ENCODE measurements around the gene MED26. TPM values are rescaled to one million over a fixed set of nuclear protein-coding genes. Genes with fewer than 3 reads are reported as not detected.

Gene MED26
- total and polyA plus RNA-seq, 2 experiments from 2014 or later, result 6.6 to 7.8 TPM

DNA sequence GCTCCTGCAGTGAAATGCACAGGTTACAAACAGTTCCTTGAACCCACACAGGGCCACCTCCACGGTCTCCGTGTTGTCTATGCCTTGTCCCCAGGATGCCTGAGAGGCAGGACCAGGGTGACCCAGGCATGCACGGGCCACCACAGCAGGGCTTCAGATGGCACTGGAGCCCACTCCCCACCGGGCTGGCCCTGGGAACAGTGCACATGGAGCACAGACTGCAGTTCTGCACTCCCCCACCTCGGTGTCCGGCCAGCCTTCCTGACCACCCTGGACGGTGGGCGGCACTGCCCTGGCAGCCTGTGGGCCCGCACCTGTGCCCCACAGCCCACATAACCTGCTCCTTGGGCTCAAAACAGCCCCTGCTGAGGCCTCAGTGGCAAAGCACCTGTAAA is 41.5 kb downstream of the MED26 start:
- H3K27me3 ChIP-seq, result no peaks in the 10 kb centered on the region
- 95% methylated on average over 9 of the region's 9 CpGs for WGBS (ENCODE audit: low lambda C conversion rate, missing lambda C conversion rate)
- no peaks in the 10 kb centered on the region for H3K9me3 ChIP-seq (ENCODE audit: low read depth)
- H3K9me2 ChIP-seq (replicated peaks; ENCODE audit: insufficient read depth), result no peaks in the 10 kb centered on the region
- H2AFZ ChIP-seq, result no peak overlapping the region
- TF ChIP-seq, protein P1, sequence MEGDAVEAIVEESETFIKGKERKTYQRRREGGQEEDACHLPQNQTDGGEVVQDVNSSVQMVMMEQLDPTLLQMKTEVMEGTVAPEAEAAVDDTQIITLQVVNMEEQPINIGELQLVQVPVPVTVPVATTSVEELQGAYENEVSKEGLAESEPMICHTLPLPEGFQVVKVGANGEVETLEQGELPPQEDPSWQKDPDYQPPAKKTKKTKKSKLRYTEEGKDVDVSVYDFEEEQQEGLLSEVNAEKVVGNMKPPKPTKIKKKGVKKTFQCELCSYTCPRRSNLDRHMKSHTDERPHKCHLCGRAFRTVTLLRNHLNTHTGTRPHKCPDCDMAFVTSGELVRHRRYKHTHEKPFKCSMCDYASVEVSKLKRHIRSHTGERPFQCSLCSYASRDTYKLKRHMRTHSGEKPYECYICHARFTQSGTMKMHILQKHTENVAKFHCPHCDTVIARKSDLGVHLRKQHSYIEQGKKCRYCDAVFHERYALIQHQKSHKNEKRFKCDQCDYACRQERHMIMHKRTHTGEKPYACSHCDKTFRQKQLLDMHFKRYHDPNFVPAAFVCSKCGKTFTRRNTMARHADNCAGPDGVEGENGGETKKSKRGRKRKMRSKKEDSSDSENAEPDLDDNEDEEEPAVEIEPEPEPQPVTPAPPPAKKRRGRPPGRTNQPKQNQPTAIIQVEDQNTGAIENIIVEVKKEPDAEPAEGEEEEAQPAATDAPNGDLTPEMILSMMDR (IDR thresholded peaks at IDR 0.05; ENCODE audit: poor library complexity), result no peak
- TF ChIP-seq EZH2 (IDR thresholded peaks at IDR 0.05; ENCODE audit: borderline replicate concordance) (no peak), EZH2phosphoT487 (IDR thresholded peaks at IDR 0.05; ENCODE audit: low read depth, severe bottlenecking, unreplicated experiment) (no peak)
- no peak overlapping the region for H3K4me2 ChIP-seq
- no peak overlapping the region for H3K27ac ChIP-seq
- peaks cover 96% of the 10 kb centered on the region for H3K79me2 ChIP-seq
- DNase-seq (ENCODE audit: low spot score), result no peak
- H3K4me3 ChIP-seq, result no peak overlapping the region
- no peaks in the 10 kb centered on the region for H3K36me3 ChIP-seq (replicated peaks; ENCODE audit: insufficient read depth, low read depth)
- peaks cover 35% of the 10 kb centered on the region for H3K4me1 ChIP-seq (ENCODE audit: insufficient read depth)
- peaks cover 95% of the 10 kb centered on the region for H4K20me1 ChIP-seq (ENCODE audit: insufficient read depth, poor library complexity, severe bottlenecking)

DNA sequence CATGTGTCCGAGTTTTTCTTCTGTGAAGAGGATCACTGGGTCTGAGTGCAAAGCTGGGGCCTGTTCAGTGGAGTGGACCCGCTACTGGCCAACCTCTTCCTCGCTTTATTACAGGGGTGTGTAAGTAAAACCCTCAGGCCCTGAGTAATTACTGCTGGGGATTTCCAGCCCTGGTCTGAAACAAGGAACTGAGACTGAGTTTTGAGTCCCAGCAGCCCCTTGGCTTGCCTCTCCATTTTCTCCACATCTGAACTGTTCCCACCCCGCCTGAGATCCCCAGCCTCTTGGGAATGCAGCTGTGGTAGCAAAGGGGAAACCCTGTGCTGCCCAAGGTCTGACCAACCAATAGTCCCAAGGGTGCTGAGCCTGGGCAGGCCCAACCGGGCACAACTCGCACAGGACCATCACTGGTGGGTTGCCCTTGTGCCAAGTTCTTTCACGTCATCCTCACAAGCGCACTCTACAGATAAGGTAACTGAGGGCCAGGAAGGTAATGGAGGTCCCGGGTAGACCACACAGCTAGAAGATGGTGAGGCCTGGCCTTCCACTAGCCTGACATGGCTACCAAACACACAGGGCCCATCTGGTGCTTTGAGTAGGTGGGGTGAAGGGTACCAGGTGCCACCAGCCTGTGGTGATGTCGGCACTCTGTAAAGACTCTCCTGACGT is 42.1 kb downstream of the MED26 start:
- no peak for DNase-seq (ENCODE audit: low spot score)
- Histone ChIP-seq H2AFZ (no peak overlapping the region), H3K4me1 (ENCODE audit: insufficient read depth) (peaks cover 35% of the 10 kb centered on the region), H3K79me2 (peaks cover 96% of the 10 kb centered on the region), H3K9me2 (replicated peaks; ENCODE audit: insufficient read depth) (no peaks in the 10 kb centered on the region), H3K4me2 (no peak overlapping the region), H3K9me3 (ENCODE audit: low read depth) (no peaks in the 10 kb centered on the region), H3K36me3 (replicated peaks; ENCODE audit: insufficient read depth, low read depth) (no peaks in the 10 kb centered on the region), H4K20me1 (ENCODE audit: insufficient read depth, poor library complexity, severe bottlenecking) (peaks cover 95% of the 10 kb centered on the region), H3K27ac (peak overlapping the region; percentile 66), H3K4me3 (no peak overlapping the region), H3K27me3 (no peaks in the 10 kb centered on the region)
- no peak for TF ChIP-seq EZH2 (IDR thresholded peaks at IDR 0.05; ENCODE audit: borderline replicate concordance)
- TF ChIP-seq, protein P1 (IDR thresholded peaks at IDR 0.05; ENCODE audit: poor library complexity), result no peak
- no peak for TF ChIP-seq EZH2phosphoT487 (IDR thresholded peaks at IDR 0.05; ENCODE audit: low read depth, severe bottlenecking, unreplicated experiment)
- 92% methylated on average over 11 of the region's 11 CpGs for WGBS (ENCODE audit: low lambda C conversion rate, missing lambda C conversion rate)

DNA sequence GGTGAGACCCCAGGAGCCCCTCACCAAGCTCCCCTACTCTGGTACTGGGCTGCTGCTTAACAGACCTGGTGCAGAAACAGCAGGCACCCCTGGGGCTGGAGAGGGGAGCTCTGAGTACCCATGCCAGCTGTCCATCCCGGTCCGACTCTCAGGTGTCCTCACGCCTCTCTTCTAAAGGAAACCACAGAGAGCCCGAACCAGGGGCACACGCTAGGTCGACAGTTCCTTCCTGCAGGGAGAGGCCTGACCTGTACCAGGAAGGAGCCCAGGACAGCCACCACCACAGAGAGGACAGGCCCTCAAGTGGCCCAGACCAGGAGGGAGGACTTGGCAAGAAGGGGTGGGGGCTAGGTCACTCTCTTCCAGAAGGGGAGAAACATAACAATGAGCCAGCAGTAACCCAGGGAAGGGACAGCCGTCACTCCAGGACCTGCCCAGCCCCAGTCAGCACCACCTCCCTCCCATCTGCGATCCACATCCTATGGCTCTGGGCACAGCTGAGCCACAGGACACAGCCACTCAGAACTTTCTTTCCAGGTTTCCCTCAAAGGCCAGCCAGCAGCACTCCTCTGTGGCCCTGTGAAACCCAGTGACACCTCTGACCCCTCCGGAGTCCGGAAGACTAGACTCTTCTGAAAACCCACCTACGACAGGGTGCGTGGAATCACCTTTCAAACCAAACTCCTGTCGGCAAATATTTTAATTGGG is 42.8 kb downstream of the MED26 start:
- H4K20me1 ChIP-seq (ENCODE audit: insufficient read depth, poor library complexity, severe bottlenecking), result peaks cover 95% of the 10 kb centered on the region
- WGBS (ENCODE audit: low lambda C conversion rate, missing lambda C conversion rate), result 88% methylated on average over 13 of the region's 13 CpGs
- no peak for DNase-seq (ENCODE audit: low spot score)
- H3K9me2 ChIP-seq (replicated peaks; ENCODE audit: insufficient read depth), result no peaks in the 10 kb centered on the region
- no peak overlapping the region for H2AFZ ChIP-seq
- H3K4me2 ChIP-seq, result peak overlapping the region; percentile 45
- H3K4me1 ChIP-seq (ENCODE audit: insufficient read depth), result peaks cover 35% of the 10 kb centered on the region
- no peaks in the 10 kb centered on the region for H3K9me3 ChIP-seq (ENCODE audit: low read depth)
- H3K79me2 ChIP-seq, result peaks cover 96% of the 10 kb centered on the region
- no peaks in the 10 kb centered on the region for H3K36me3 ChIP-seq (replicated peaks; ENCODE audit: insufficient read depth, low read depth)
- no peak overlapping the region for H3K4me3 ChIP-seq
- peak overlapping the region; percentile 66 for H3K27ac ChIP-seq
- TF ChIP-seq EZH2phosphoT487 (IDR thresholded peaks at IDR 0.05; ENCODE audit: low read depth, severe bottlenecking, unreplicated experiment), result no peak
- TF ChIP-seq EZH2 (IDR thresholded peaks at IDR 0.05; ENCODE audit: borderline replicate concordance), result no peak
- TF ChIP-seq, protein P1 (IDR thresholded peaks at IDR 0.05; ENCODE audit: poor library complexity), result no peak
- H3K27me3 ChIP-seq, result no peaks in the 10 kb centered on the region

Data from hepatocyte (in vitro differentiated cells).